ENCODE measurements around the gene TMEM183A.

Gene TMEM183A

DNA sequence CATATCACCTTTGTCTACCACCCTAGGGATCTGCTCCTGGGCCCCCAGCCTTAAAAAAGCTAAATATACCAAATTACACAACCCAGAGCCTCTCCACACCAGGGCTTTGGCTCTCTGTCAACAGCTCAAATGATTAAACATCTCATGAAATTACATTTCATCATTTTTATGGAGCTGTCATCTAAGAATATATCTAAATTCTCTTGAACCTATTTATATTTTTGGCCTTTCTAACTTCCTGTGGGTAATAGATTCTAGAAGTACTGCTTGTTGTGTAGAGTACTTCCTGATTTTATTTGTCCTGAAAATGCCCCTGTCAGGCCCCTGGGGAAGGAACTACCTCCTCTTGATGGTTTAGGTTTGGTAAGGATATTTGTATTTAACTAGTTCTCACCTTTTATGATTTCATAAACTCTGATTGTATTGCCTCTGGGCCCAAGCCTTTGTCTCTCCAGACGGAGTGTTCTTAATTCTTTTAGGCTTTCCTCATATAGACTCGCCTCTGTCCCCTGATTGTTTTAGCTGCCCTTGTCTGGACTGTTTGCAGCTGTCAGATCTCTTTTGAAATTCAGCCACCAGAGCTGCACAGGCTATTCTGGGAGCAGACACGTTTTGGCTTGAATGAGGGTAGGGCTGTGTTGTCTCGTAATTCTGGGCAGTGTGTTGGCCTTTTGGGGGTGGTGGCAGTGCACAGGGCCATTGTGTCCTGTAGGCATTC, 62.0 kb downstream of the TMEM183A start:
- no peak for DNase-seq (ENCODE audit: low read depth)

DNA sequence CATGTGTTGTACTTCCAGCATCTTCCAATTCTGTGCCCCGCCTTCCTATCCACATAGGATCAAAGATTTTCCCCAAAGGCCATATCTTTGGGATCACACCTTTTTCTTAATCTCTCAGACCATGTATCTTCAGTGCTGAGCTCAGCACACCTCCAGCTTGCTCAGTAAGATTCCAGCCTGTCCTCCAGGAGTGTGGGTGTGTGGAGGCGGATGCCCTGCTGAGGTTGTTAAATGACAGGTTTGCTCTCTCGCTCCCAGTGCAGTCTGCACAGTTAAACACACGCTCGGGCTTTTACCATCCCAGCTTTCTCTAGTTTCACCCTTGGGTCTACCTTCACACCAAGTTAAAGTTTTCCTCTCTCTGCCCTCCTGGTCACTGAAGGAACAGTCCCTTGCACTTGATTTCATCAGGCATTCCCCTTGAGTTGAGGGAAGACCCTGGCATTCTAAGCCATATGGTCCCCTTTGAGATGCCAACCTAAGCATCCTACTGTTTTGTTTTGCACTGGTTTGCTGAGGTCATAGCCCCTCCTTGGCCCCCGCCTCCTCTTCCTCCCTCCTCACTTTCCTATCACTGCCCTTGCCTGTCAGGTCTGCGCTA, 64.9 kb downstream of the TMEM183A start:
- no peak for DNase-seq (ENCODE audit: low read depth)

DNA sequence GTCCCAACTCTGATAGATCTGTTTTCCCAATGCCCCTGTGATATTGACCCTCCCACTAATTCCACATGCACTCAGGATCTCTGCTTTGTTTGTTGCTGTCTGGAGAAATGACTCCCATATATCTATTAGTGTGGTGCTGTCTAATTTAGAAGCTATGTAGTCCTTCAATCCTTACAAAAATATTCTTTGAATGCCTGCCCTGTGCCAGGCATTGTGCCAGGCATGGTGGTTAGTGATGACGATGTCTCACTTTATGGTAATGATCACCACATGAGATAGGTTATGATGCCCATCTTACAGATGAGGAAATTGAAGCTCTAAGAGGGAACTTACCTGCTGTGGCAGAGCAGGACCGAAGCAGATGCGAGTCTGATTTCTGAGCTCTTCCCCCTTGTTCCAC, 65.7 kb downstream of the TMEM183A start:
- no peak for DNase-seq (ENCODE audit: low read depth)

GRCh38 chr1:203073469-203073868, 66.3 kb downstream of the TMEM183A start:
- no peak for DNase-seq (ENCODE audit: low read depth)
